Adrenal gland (tissue), 19 donors: ENCODE measurements around the gene DUXA. TPM values are rescaled to one million over a fixed set of nuclear protein-coding genes. Genes with fewer than 3 reads are reported as not detected.
"Not testable (repeated sequence)": the region's sequence is repeated elsewhere in the genome, so short reads cannot be mapped to it uniquely, and the experiment has no call there.

Experiments
- DNase-seq, 7 donors: peaks; one replicate each; pipeline ENCODE4 v3.0.0-alpha.2; 2019 to 2020
- H3K27ac ChIP-seq, 5 donors: fragments of 200-600 bp; sonication (generic) in 4 of 5; 1 replicate in 3 of 5; 2 replicates in 2 of 5; pipeline versions ENCODE4 v1.5.1 to v1.8.0; 2016 to 2020; ENCODE audit warnings: mild to moderate bottlenecking in 1 of 5
- H3K27me3 ChIP-seq: fragments of 200-600 bp; 2 replicates; pipeline ENCODE4 v1.8.0; 2021
- H3K36me3 ChIP-seq, 2 donors: fragments of 200-600 bp; replicated peaks in 1 of 2; 1 replicate in 1 of 2; 2 replicates in 1 of 2; pipeline versions ENCODE4 v1.5.1 to v1.8.0; 2018 to 2022
- H3K4me1 ChIP-seq, 2 donors: fragments of 200-600 bp; replicated peaks in 1 of 2; 1 replicate in 1 of 2; 2 replicates in 1 of 2; pipeline versions ENCODE4 v1.5.1 to v1.8.0; 2018 to 2021
- H3K4me3 ChIP-seq, 4 donors: fragments of 200-600 bp; sonication (generic) in 3 of 4; one replicate each; pipeline ENCODE4 v1.5.1; 2016 to 2018
- H3K9me3 ChIP-seq, 3 donors: fragments of 200-600 bp; sonication (generic) in 1 of 3; replicated peaks in 1 of 3; 1 replicate in 2 of 3; 2 replicates in 1 of 3; pipeline versions ENCODE4 v1.5.1 to v1.8.0; 2016 to 2021
- CTCF ChIP-seq, 6 experiments: fragments of 450-650 bp in 4 of 6; fragments of 200-600 bp in 2 of 6; sonication (generic) in 1 of 6; IDR thresholded peaks; 1 replicate in 5 of 6; 2 replicates in 1 of 6; pipeline versions ENCODE4 v1.5.1 to v1.8.0; 2016 to 2021; ENCODE audit warnings: antibody characterized with exemption in 6 of 6, mild to moderate bottlenecking in 2 of 6, moderate library complexity in 1 of 6
- POLR2A ChIP-seq, 2 donors: fragments of 450-650 bp; IDR thresholded peaks; one replicate each; pipeline ENCODE4 v1.6.1; 2017; ENCODE audit warnings: antibody characterized with exemption in 2 of 2, mild to moderate bottlenecking in 2 of 2, moderate library complexity in 1 of 2
- WGBS, 4 donors: extraction: QIAGEN DNeasy Blood & Tissue Kit in 2 of 4; methylation state at CpG; one replicate each; pipeline versions ENCODE4 v1.1.5 to v1.1.7; 2013 to 2017; 5-methylcytosine and 5-hydroxymethylcytosine counted together
- intact Hi-C, 2 donors: fragments of 100-400 bp; cut with DNase I; formaldehyde crosslinking; loops; one replicate each; pipeline versions ENCODE4 v1.14.1 to v1.15.0; 2022 to 2023
- long read RNA-seq, 10 donors: library from polyadenylated mRNA in 3 of 10; unstranded in 2 of 10; stranded (forward) in 1 of 10; transcript quantifications; one replicate each; pipeline ENCODE4 v2.0.0 and lab custom pipeline, GENCODE V29; 2021 to 2026
- polyA plus RNA-seq, 3 donors: library from polyadenylated mRNA; stranded (reverse); fragments of 200-250 nt in 2 of 3; fragments of 350-450 nt in 1 of 3; fragmentation: Illumina TruSeq in 1 of 3; extraction: RNeasy Lipid Tissue Mini Kit (QIAGEN cat#74804) in 1 of 3; gene quantifications; one replicate each; pipeline ENCODE4 v1.2.3, GENCODE V29; 2013 to 2014
- total RNA-seq, 9 donors: library from RNA; depleted of rRNA in 4 of 9; stranded (reverse); fragments of >200 nt in 4 of 9; fragments of 120-200 nt in 1 of 9; fragmentation: NEBNext Ultra II Directional in 1 of 9; extraction: Animal tissue kit (Norgen Biotek cat#: 25700) in 1 of 9; gene quantifications; one replicate each; pipeline versions ENCODE4 v1.1.0 to v1.2.4, GENCODE V29; 2013 to 2023
- donor health status: healthy with polysubstance abuse.
- donor health status: Bipolar disorder and iron deficiency.
- donor health status: DM: yes; HTN: yes; CAD: no.
- donor health status: DM: no; HTN: no; CAD: no.
- donor health status: DM: no; HTN: no; CAD: no.
- donor health status: DM: yes; HTN: yes; CAD: no.

Gene DUXA
- total RNA-seq (not detected), polyA plus RNA-seq (not detected)
- long read RNA-seq, donor 1 = 0 reads
- long read RNA-seq, donor 2 = 0 reads
- long read RNA-seq, donor 3 = 0 reads
- long read RNA-seq, donor 4 = 0 reads
- long read RNA-seq, donor 5 = 0 reads
- long read RNA-seq, donor 6 = 0 reads
- long read RNA-seq, donor 7 = 0 reads
- long read RNA-seq, donor 8 = 0 reads
- long read RNA-seq, donor 9 = 0 reads
- long read RNA-seq, donor 10 = 0 reads

GRCh38 chr19:57167385-57167784 lies at the start of gene DUXA:
Gene DUXA, minus strand, starts transcription at chr19:57167485. Its CDS starts 42 bp downstream, at chr19:57167443.
- WGBS, 4 donors = 77 to 82% (median 79%) methylated on average over 6 of the region's 6 CpGs
- H3K9me3 ChIP-seq = no peaks in the 10 kb centered on the region
- H3K4me1 ChIP-seq = peaks cover 3 to 5% of the 10 kb centered on the region in 2 donors
- no peak within 1 kb of the TSS for H3K4me3 ChIP-seq
- no peak for DNase-seq
- TF ChIP-seq POLR2A (IDR thresholded peaks at IDR 0.05) = no peak
- TF ChIP-seq CTCF (IDR thresholded peaks at IDR 0.05) = no peak
- intact Hi-C loops = no loop called here
- no peaks in the 10 kb centered on the region for H3K36me3 ChIP-seq
- no peak within 1 kb of the TSS for H3K27ac ChIP-seq
- no peaks in the 10 kb centered on the region for H3K27me3 ChIP-seq

- WGBS, 4 donors = 88 to 93% (median 93%) methylated on average over 4 to 7 of the region's 7 CpGs
- TF ChIP-seq POLR2A (IDR thresholded peaks at IDR 0.05) = no peak
- no peak for TF ChIP-seq CTCF (IDR thresholded peaks at IDR 0.05)
- peaks cover 0 to 58% of the 10 kb centered on the region in 2 donors for H3K36me3 ChIP-seq
- no peaks in the 10 kb centered on the region for H3K4me1 ChIP-seq
- intact Hi-C loops = no loop called here
- DNase-seq = no peak
- H3K9me3 ChIP-seq = no peaks in the 10 kb centered on the region
- H3K27ac ChIP-seq = no peak overlapping the region
- H3K4me3 ChIP-seq = no peak overlapping the region
- no peaks in the 10 kb centered on the region for H3K27me3 ChIP-seq
These were observed 44.8 kb upstream of the DUXA start for GRCh38 chr19:57212109-57212508.

GRCh38 chr19:57210381-57210780 lies 43.1 kb upstream of the DUXA start:
- peaks cover 0 to 61% of the 10 kb centered on the region in 2 donors for H3K36me3 ChIP-seq

GRCh38 chr19:57202160-57202559 lies 34.9 kb upstream of the DUXA start:
- intact Hi-C loops = no loop called here
- TF ChIP-seq POLR2A (IDR thresholded peaks at IDR 0.05) (no peak), CTCF (IDR thresholded peaks at IDR 0.05) (no peak)
- H3K27me3 ChIP-seq = no peaks in the 10 kb centered on the region
- no peaks in the 10 kb centered on the region for H3K4me1 ChIP-seq
- no peaks in the 10 kb centered on the region for H3K9me3 ChIP-seq
- 87 to 93% (median 88%) methylated on average over 5 of the region's 5 CpGs for WGBS, 4 donors
- H3K27ac ChIP-seq = no peak overlapping the region
- DNase-seq = peak in 1 of 7 donors; percentile 4
- no peak overlapping the region for H3K4me3 ChIP-seq
- peaks cover 0 to 39% of the 10 kb centered on the region in 2 donors for H3K36me3 ChIP-seq

More at GRCh38 chr19:57210381-57210780, 43.1 kb upstream of the DUXA start:
- DNase-seq = peak in 1 of 7 donors; percentile 37
- TF ChIP-seq POLR2A (IDR thresholded peaks at IDR 0.05) (no peak), CTCF (IDR thresholded peaks at IDR 0.05) (no peak)
- intact Hi-C loops = no loop called here
- H3K4me1 ChIP-seq = no peaks in the 10 kb centered on the region
- H3K9me3 ChIP-seq = no peaks in the 10 kb centered on the region
- H3K27ac ChIP-seq = no peak overlapping the region
- H3K4me3 ChIP-seq = no peak overlapping the region
- 79 to 98% (median 92%) methylated on average over 3 to 4 of the region's 4 CpGs for WGBS, 4 donors
- no peaks in the 10 kb centered on the region for H3K27me3 ChIP-seq

GRCh38 chr19:57197874-57198273 lies 30.6 kb upstream of the DUXA start:
- H3K27me3 ChIP-seq, H3K4me3 ChIP-seq, intact Hi-C loops, H3K4me1 ChIP-seq, H3K27ac ChIP-seq, H3K9me3 ChIP-seq, DNase-seq: not testable (repeated sequence)
- peaks cover 0 to 59% of the 10 kb centered on the region in 2 donors for H3K36me3 ChIP-seq
- WGBS, 4 donors = 95 to 97% (median 96%) methylated on average over 6 of the region's 6 CpGs
